Measurements from ENCODE around the gene C11orf97.
"Not testable (repeated sequence)": the region's sequence is repeated elsewhere in the genome, so short reads cannot be mapped to it uniquely, and the experiment has no call there.

The C11orf97 gene

DNA sequence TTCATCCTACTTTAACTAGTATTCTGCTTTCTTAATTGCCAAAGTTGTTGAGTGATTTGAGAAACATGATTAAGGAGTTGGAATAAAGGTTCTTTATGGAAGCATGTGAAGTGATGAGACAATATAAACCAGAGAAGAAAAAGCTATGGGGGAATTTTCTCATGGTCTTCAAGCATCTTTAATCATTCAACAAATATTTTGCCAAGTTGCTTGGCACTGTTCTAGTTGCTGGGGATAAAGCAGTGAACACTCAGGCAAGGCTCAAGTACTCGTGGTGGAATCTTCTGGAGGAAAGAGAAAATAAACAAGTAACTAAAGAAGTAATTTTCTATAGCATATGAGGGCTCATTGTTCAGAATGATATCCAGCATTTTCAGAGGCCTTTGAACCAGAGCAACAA lies 45.7 kb downstream of the C11orf97 start:
- no peak for DNase-seq (ENCODE audit: low read depth)

- DNase-seq (ENCODE audit: low read depth): no peak
Observed at GRCh38 chr11:94558468-94558867, 46.2 kb downstream of the C11orf97 start.

GRCh38 chr11:94558932-94559331 lies 46.7 kb downstream of the C11orf97 start:
- no peak for DNase-seq (ENCODE audit: low read depth)

DNA sequence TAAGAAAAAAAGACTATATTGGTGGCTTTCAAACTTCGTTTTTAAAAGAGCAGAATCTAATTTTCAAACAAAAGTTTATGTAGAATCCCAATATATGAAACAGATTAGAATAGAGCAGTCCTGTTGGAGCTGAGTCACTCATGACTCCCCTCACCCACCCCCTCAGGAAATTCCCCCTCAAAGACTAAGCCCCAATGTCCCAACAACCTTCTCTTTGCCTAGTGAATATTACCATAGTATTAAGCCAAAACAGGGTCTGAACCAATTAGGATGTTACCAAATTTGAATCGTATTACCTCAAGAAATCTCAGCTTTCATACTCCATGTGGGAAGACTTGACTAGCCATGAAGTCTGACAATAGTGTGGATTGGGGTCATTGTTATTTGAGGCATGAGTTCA lies 47.1 kb downstream of the C11orf97 start:
- no peak for DNase-seq (ENCODE audit: low read depth)

GRCh38 chr11:94560834-94561233 lies 48.6 kb downstream of the C11orf97 start:
- no peak for DNase-seq (ENCODE audit: low read depth)

DNA sequence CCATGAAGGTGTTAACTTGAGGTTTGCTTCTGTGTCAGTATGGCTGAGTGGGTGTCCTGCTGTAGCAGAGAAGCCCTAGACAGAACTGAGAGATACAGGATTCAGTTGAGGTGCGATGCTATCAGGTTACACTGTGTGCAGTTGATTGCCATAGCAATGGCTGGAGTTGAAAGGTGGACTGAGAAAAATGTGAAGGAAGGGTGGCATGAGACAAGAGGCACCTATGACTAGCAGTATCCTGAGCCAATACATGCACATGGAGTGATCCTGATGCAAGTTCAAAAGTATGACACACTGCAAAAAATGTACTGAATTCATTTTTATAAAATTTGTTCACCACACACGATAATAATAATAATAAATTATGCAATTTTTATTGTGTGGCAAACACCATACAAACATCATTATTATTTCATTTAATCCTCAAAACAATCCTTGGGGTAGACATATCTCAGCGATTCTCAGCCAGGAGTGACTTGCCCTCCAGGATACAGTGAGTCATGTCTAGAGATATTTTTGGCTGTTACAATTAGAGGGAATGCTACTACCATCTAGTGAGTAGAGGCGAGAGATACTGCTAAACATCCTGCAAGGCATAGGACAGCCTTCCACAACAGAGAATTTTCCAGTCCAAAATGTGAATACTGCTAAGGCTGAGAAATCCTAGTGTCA lies 51.1 kb downstream of the C11orf97 start:
- DNase-seq (ENCODE audit: low read depth): no peak

- DNase-seq (ENCODE audit: low read depth): no peak
Observed at GRCh38 chr11:94563848-94564467, 51.7 kb downstream of the C11orf97 start.

- DNase-seq (ENCODE audit: low read depth): no peak
Observed at GRCh38 chr11:94567181-94567670, 55.0 kb downstream of the C11orf97 start, which contains the start of gene PIWIL4. Gene PIWIL4, plus strand, starts transcription at chr11:94567368. Its CDS starts 151 bp downstream, at chr11:94567519.

- DNase-seq (ENCODE audit: low read depth): no peak
Observed at GRCh38 chr11:94568200-94568599, 55.9 kb downstream of the C11orf97 start.

- DNase-seq (ENCODE audit: low read depth): no peak
Observed at GRCh38 chr11:94568717-94569116, 56.5 kb downstream of the C11orf97 start.

DNA sequence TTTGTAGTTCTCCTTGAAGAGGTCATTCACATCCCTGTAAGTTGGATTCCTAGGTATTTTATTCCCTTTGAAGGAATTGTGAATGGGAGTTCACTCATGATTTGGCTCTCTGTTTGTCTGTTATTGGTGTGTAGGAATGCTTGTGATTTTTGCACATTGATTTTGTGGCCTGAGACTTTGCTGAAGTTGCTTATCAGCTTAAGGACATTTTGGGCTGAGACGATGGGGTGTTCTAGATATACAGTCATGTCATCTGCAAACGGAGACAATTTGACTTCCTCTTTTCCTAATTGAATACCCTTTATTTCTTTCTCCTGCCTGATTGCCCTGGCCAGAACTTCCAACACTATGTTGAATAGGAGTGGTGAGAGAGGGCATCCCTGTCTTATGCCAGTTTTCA lies 60.7 kb downstream of the C11orf97 start:
- DNase-seq (ENCODE audit: low read depth): not testable (repeated sequence)

- no peak for DNase-seq (ENCODE audit: low read depth)
Observed at GRCh38 chr11:94574193-94574961, 62.1 kb downstream of the C11orf97 start.

DNA sequence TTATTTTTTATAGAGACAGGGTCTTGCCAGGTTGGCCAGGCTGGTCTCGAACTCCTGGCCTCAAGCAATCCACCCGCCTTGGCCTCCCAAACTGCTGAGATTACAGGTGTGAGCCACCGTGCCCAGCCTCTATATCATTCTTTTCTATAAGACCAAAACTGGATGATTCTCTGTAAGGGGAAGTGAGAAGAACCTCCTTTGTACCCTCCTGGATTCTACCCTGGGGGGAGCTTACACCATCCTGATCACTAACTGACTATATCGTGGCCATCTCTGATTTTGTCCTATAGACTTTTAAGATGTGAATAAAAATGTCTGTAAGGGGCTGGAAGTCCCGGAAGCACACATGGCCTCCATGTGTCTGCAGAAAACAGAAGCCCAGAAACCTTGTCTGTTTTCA lies 64.0 kb downstream of the C11orf97 start:
- DNase-seq (ENCODE audit: low read depth): no peak

- no peak for DNase-seq (ENCODE audit: low read depth)
Observed at GRCh38 chr11:94577841-94578240, 65.6 kb downstream of the C11orf97 start.

Measured in activated T-helper 9 cell treated with anti-CD3 and anti-CD28 coated beads, Interleukin-2, amount 50 U/mL, for 16 hours (primary cell).